ENCODE results near the gene LILRB3.
"Not testable (repeated sequence)": the region's sequence is repeated elsewhere in the genome, so short reads cannot be mapped to it uniquely, and the experiment has no call there.

The LILRB3 gene

GRCh38 chr19:54222474-54223276 is at the start of gene LILRB3:
Gene LILRB3 (minus strand): TSS chr19:54223007. CDS start chr19:54222976, 31 bp downstream.
- DNase-seq: not testable (repeated sequence)

- DNase-seq: not testable (repeated sequence)
Observed at GRCh38 chr19:54272181-54272580, 49.4 kb upstream of the LILRB3 start.

- DNase-seq: not testable (repeated sequence)
Observed at GRCh38 chr19:54271587-54271986, 48.8 kb upstream of the LILRB3 start.

GRCh38 chr19:54271106-54271505 is 48.3 kb upstream of the LILRB3 start:
- no peak for DNase-seq

- DNase-seq: no peak
Observed at GRCh38 chr19:54268936-54269335, 46.1 kb upstream of the LILRB3 start.

GRCh38 chr19:54266133-54266532 is 43.3 kb upstream of the LILRB3 start:
- peak; percentile 11 for DNase-seq

GRCh38 chr19:54262470-54262869 is 39.7 kb upstream of the LILRB3 start:
- DNase-seq: no peak

- no peak for DNase-seq
Observed at GRCh38 chr19:54262066-54262465, 39.3 kb upstream of the LILRB3 start.

- no peak for DNase-seq
Observed at GRCh38 chr19:54257116-54257480, 34.3 kb upstream of the LILRB3 start, which contains the start of gene LILRB5. Gene LILRB5 (minus strand): TSS chr19:54257273. CDS start chr19:54257193, 80 bp downstream.

GRCh38 chr19:54256250-54257115 is 33.7 kb upstream of the LILRB3 start:
- no peak for DNase-seq

- DNase-seq: no peak
Observed at GRCh38 chr19:54255105-54255775, 32.4 kb upstream of the LILRB3 start.

GRCh38 chr19:54254195-54254906 is 31.5 kb upstream of the LILRB3 start:
- no peak for DNase-seq

- no peak for DNase-seq
Observed at GRCh38 chr19:54253331-54254194, 30.8 kb upstream of the LILRB3 start.

- DNase-seq: no peak
Observed at GRCh38 chr19:54252845-54253244, 30.0 kb upstream of the LILRB3 start.

GRCh38 chr19:54252243-54252642 is 29.4 kb upstream of the LILRB3 start:
- no peak for DNase-seq

- no peak for DNase-seq
Observed at GRCh38 chr19:54248016-54248601, 25.3 kb upstream of the LILRB3 start.

- DNase-seq: no peak
Observed at GRCh38 chr19:54247106-54247930, 24.5 kb upstream of the LILRB3 start.

GRCh38 chr19:54245936-54246335 is 23.1 kb upstream of the LILRB3 start:
- DNase-seq: no peak

- not testable (repeated sequence) for DNase-seq
Observed at GRCh38 chr19:54243809-54244208, 21.0 kb upstream of the LILRB3 start.

- not testable (repeated sequence) for DNase-seq
Observed at GRCh38 chr19:54242646-54243045, 19.8 kb upstream of the LILRB3 start, which contains the start of gene LILRA6. Gene LILRA6 (minus strand): TSS chr19:54242790.
